ENCODE measurements around the gene GRIK4.

GRIK4 gene

GRCh38 chr11:120994091-120994859 lies 482.7 kb downstream of the GRIK4 start:
- no peak for DNase-seq (ENCODE audit: low read depth, low spot score)
- no peak overlapping the region for H3K4me3 ChIP-seq (ENCODE audit: low read depth, low read length)
- no peak for TF ChIP-seq CTCF (IDR thresholded peaks at IDR 0.05; ENCODE audit: low read depth, low read length)
- in situ Hi-C loops (cut with HindIII; ENCODE audit: low sequenced_read_pairs), result no loop called here

GRCh38 chr11:120995184-120995583 lies 483.6 kb downstream of the GRIK4 start:
- H3K4me3 ChIP-seq (ENCODE audit: low read depth, low read length), result no peak overlapping the region
- no peak for TF ChIP-seq CTCF (IDR thresholded peaks at IDR 0.05; ENCODE audit: low read depth, low read length)
- in situ Hi-C loops (cut with HindIII; ENCODE audit: low sequenced_read_pairs), result no loop called here
- no peak for DNase-seq (ENCODE audit: low read depth, low spot score)

- H3K4me3 ChIP-seq (ENCODE audit: low read depth, low read length), result no peak overlapping the region
- in situ Hi-C loops (cut with HindIII; ENCODE audit: low sequenced_read_pairs), result no loop called here
- TF ChIP-seq CTCF (IDR thresholded peaks at IDR 0.05; ENCODE audit: low read depth, low read length), result no peak
- no peak for DNase-seq (ENCODE audit: low read depth, low spot score)
Measured at GRCh38 chr11:120996973-120997372, 485.4 kb downstream of the GRIK4 start.

- no peak for DNase-seq (ENCODE audit: low read depth, low spot score)
- TF ChIP-seq CTCF (IDR thresholded peaks at IDR 0.05; ENCODE audit: low read depth, low read length), result no peak
- H3K4me3 ChIP-seq (ENCODE audit: low read depth, low read length), result no peak overlapping the region
- in situ Hi-C loops (cut with HindIII; ENCODE audit: low sequenced_read_pairs), result no loop called here
Measured at GRCh38 chr11:120998581-120998980, 487.0 kb downstream of the GRIK4 start.

- in situ Hi-C loops (cut with HindIII; ENCODE audit: low sequenced_read_pairs), result no loop called here
- no peak overlapping the region for H3K4me3 ChIP-seq (ENCODE audit: low read depth, low read length)
- TF ChIP-seq CTCF (IDR thresholded peaks at IDR 0.05; ENCODE audit: low read depth, low read length), result no peak
- no peak for DNase-seq (ENCODE audit: low read depth, low spot score)
Measured at GRCh38 chr11:121004206-121004840, 492.8 kb downstream of the GRIK4 start.

GRCh38 chr11:121006922-121007321 lies 495.4 kb downstream of the GRIK4 start:
- no peak for TF ChIP-seq CTCF (IDR thresholded peaks at IDR 0.05; ENCODE audit: low read depth, low read length)
- in situ Hi-C loops (cut with HindIII; ENCODE audit: low sequenced_read_pairs), result no loop called here
- H3K4me3 ChIP-seq (ENCODE audit: low read depth, low read length), result no peak overlapping the region
- no peak for DNase-seq (ENCODE audit: low read depth, low spot score)

Data from astrocyte of the spinal cord (primary cell).